Liver (tissue), 9 donors: ENCODE results near the gene RIOX2. TPM values are rescaled to one million over a fixed set of nuclear protein-coding genes. Genes with fewer than 3 reads are reported as not detected.

ENCODE experiments used
- DNase-seq: peaks from one replicate; pipeline ENCODE4 v3.0.0-alpha.2; 2017; ENCODE audit warnings: low spot score
- H3K27ac ChIP-seq, 2 donors: one replicate each; pipeline ENCODE4 v1.7.0; 2013; ENCODE audit warnings: inconsistent platforms in 2 of 2, low read length in 2 of 2, control low read depth in 1 of 2, low read depth in 1 of 2, mild to moderate bottlenecking in 1 of 2
- H3K27me3 ChIP-seq, 4 donors: one replicate each; pipeline versions ENCODE4 v1.6.1 to v1.7.0; 2013; ENCODE audit warnings: low read length in 3 of 4, inconsistent platforms in 1 of 4, mild to moderate bottlenecking in 1 of 4, moderate library complexity in 1 of 4; ENCODE audit not compliant: control insufficient read depth in 4 of 4, insufficient read depth in 4 of 4
- H3K36me3 ChIP-seq, 4 donors: one replicate each; pipeline versions ENCODE4 v1.6.1 to v1.7.0; 2013; ENCODE audit warnings: low read length in 3 of 4, mild to moderate bottlenecking in 3 of 4, low read depth in 1 of 4, moderate library complexity in 1 of 4; ENCODE audit not compliant: control insufficient read depth in 4 of 4, insufficient read depth in 3 of 4
- H3K4me1 ChIP-seq, 4 donors: one replicate each; pipeline versions ENCODE4 v1.6.1 to v1.7.0; 2013; ENCODE audit warnings: low read length in 3 of 4, mild to moderate bottlenecking in 3 of 4, moderate library complexity in 1 of 4; ENCODE audit not compliant: control insufficient read depth in 4 of 4, insufficient read depth in 4 of 4
- H3K4me3 ChIP-seq, 3 donors: one replicate each; pipeline versions ENCODE4 v1.6.1 to v1.7.0; 2013; ENCODE audit warnings: low read length in 3 of 3, control low read depth in 1 of 3, low read depth in 1 of 3, mild to moderate bottlenecking in 1 of 3
- H3K9ac ChIP-seq, 2 donors: one replicate each; pipeline ENCODE4 v1.7.0; 2013; ENCODE audit warnings: low read length in 2 of 2, mild to moderate bottlenecking in 2 of 2, moderate library complexity in 2 of 2, control low read depth in 1 of 2, low read depth in 1 of 2
- H3K9me3 ChIP-seq, 4 donors: one replicate each; pipeline versions ENCODE4 v1.6.1 to v1.7.0; 2013; ENCODE audit warnings: low read length in 3 of 4; ENCODE audit not compliant: control insufficient read depth in 4 of 4
- FOXA1 ChIP-seq: IDR thresholded peaks from 2 replicates; pipeline ENCODE4 v1.6.1; 2016; ENCODE audit warnings: antibody characterized with exemption
- FOXA2 ChIP-seq: IDR thresholded peaks from 2 replicates; pipeline ENCODE4 v1.6.1; 2016; ENCODE audit warnings: antibody characterized with exemption
- GABPA ChIP-seq, 2 donors: IDR thresholded peaks in 1 of 2; conservative IDR thresholded peaks in 1 of 2; 2 replicates each; pipeline ENCODE4 v1.6.1; 2016; ENCODE audit warnings: antibody characterized with exemption in 2 of 2, mild to moderate bottlenecking in 1 of 2, moderate library complexity in 1 of 2
- HNF4A ChIP-seq, 2 donors: conservative IDR thresholded peaks; 2 replicates each; pipeline ENCODE4 v1.6.1; 2016; ENCODE audit warnings: antibody characterized with exemption in 2 of 2, mild to moderate bottlenecking in 2 of 2
- HNF4G ChIP-seq: IDR thresholded peaks from 2 replicates; pipeline ENCODE4 v1.6.1; 2016; ENCODE audit warnings: antibody characterized with exemption
- JUND ChIP-seq, 2 donors: IDR thresholded peaks; 2 replicates each; pipeline ENCODE4 v1.6.1; 2016; ENCODE audit warnings: antibody characterized with exemption in 2 of 2
- NR2F2 ChIP-seq: IDR thresholded peaks from 2 replicates; pipeline ENCODE4 v1.6.1; 2016; ENCODE audit warnings: antibody characterized with exemption
- RAD21 ChIP-seq, 2 donors: IDR thresholded peaks; 2 replicates each; pipeline ENCODE4 v1.6.1; 2016; ENCODE audit warnings: antibody characterized with exemption in 2 of 2, mild to moderate bottlenecking in 2 of 2
- RXRA ChIP-seq, 2 donors: IDR thresholded peaks; 2 replicates each; pipeline ENCODE4 v1.6.1; 2017 to 2018; ENCODE audit warnings: antibody characterized with exemption in 2 of 2, mild to moderate bottlenecking in 1 of 2
- YY1 ChIP-seq: IDR thresholded peaks from 2 replicates; pipeline ENCODE4 v1.6.1; 2016; ENCODE audit warnings: antibody characterized with exemption, mild to moderate bottlenecking
- WGBS: extraction: QIAGEN DNeasy Blood & Tissue Kit; methylation state at CpG from one replicate; pipeline ENCODE4 v1.1.7; 2013; 5-methylcytosine and 5-hydroxymethylcytosine counted together
- polyA plus RNA-seq, 2 donors: library from polyadenylated mRNA; stranded (reverse) in 1 of 2; unstranded in 1 of 2; fragments of 200-250 nt in 1 of 2; fragments of >200 nt in 1 of 2; fragmentation: Nextera tagmentation in 1 of 2; extraction: Ambion mirVana in 1 of 2; gene quantifications; one replicate each; pipeline versions ENCODE4 v1.2.1 to v1.2.3, GENCODE V29; 2013 to 2015
- total RNA-seq, 2 donors: library from RNA; depleted of rRNA; stranded (reverse); fragments of >200 nt; gene quantifications; one replicate each; pipeline ENCODE4 v1.2.3, GENCODE V29; 2014
- TF ChIP-seq, protein P1 (sequence below): IDR thresholded peaks from 2 replicates; pipeline ENCODE4 v1.6.1; 2016; ENCODE audit warnings: antibody characterized with exemption
- TF ChIP-seq, protein P2 (sequence below): IDR thresholded peaks from 2 replicates; pipeline ENCODE4 v1.6.1; 2016; ENCODE audit warnings: antibody characterized with exemption
- TF ChIP-seq, protein P3 (sequence below): fragments of 150-350 bp; IDR thresholded peaks from 2 replicates; pipeline ENCODE4 v1.5.1; 2017; ENCODE audit warnings: improper control_type of control experiment, low read depth, low read length; ENCODE audit not compliant: missing input control
- TF ChIP-seq, protein P4 (sequence below): IDR thresholded peaks from 2 replicates; pipeline ENCODE4 v1.6.1; 2016; ENCODE audit warnings: antibody characterized with exemption, mild to moderate bottlenecking
- donor health status: healthy.
- donor health status: healthy.
- donor health status: healthy.
- donor health status: healthy.
- donor health status: healthy.

Gene RIOX2
- total and polyA plus RNA-seq, 4 donors, result 8.2 to 19.9 (median 11.0) TPM

DNA sequence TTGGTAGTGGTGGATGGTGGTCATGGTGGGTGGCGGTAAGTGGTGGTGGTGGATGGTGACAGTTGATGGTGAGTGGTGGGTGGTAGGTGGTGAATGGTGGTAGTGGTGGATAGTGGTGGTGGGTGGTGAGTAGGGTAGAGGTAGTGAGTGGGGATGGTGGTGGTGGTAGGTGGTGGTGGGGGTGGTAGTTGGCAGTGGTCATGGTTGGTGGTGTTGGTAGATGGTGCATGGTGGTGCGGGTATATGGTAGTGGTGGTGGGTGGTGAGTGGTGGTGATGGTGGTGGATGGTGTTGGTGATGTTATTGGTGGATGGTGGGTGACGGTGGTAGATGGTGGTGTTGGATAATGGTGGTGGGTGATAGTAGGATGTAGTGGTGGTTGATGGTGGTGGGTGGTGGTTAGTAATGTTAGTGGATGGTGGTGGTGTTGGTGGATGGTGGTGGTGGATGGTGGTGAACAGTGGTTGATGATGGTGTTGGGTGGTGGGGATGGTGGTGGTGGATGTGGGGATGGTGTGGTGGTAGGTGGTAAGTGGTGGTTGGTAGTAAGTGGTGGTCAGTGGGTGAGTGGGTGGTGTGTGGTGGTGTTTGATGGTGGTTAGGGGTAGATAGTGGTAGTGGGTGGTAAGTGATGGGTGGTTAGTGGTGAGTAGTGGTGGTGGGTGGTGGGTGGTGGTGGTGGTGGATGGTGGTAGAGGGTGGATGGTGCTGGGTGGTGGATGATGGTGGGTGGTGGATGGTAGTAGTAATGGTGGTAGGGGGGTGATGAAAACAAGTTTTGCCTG, 16.7 kb upstream of the RIOX2 start:
- Histone ChIP-seq H3K27ac (no peak overlapping the region), H3K9ac (no peak overlapping the region), H3K36me3 (no peaks in the 10 kb centered on the region), H3K9me3 (no peaks in the 10 kb centered on the region), H3K4me1 (peaks cover 0 to 3% (median 0%) of the 10 kb centered on the region in 4 donors), H3K27me3 (no peaks in the 10 kb centered on the region), H3K4me3 (no peak overlapping the region)
- DNase-seq, result no peak
- TF ChIP-seq RXRA (IDR thresholded peaks at IDR 0.05) (no peak), RAD21 (IDR thresholded peaks at IDR 0.05) (no peak), FOXA1 (no peak), NR2F2 (no peak), HNF4A (conservative IDR thresholded peaks at IDR 0.05) (no peak), FOXA2 (no peak), YY1 (no peak)
- TF ChIP-seq, protein P1, sequence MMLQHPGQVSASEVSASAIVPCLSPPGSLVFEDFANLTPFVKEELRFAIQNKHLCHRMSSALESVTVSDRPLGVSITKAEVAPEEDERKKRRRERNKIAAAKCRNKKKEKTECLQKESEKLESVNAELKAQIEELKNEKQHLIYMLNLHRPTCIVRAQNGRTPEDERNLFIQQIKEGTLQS, result no peak
- TF ChIP-seq, protein P2, sequence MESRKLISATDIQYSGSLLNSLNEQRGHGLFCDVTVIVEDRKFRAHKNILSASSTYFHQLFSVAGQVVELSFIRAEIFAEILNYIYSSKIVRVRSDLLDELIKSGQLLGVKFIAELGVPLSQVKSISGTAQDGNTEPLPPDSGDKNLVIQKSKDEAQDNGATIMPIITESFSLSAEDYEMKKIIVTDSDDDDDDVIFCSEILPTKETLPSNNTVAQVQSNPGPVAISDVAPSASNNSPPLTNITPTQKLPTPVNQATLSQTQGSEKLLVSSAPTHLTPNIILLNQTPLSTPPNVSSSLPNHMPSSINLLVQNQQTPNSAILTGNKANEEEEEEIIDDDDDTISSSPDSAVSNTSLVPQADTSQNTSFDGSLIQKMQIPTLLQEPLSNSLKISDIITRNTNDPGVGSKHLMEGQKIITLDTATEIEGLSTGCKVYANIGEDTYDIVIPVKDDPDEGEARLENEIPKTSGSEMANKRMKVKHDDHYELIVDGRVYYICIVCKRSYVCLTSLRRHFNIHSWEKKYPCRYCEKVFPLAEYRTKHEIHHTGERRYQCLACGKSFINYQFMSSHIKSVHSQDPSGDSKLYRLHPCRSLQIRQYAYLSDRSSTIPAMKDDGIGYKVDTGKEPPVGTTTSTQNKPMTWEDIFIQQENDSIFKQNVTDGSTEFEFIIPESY, result no peak
- TF ChIP-seq, protein P3, sequence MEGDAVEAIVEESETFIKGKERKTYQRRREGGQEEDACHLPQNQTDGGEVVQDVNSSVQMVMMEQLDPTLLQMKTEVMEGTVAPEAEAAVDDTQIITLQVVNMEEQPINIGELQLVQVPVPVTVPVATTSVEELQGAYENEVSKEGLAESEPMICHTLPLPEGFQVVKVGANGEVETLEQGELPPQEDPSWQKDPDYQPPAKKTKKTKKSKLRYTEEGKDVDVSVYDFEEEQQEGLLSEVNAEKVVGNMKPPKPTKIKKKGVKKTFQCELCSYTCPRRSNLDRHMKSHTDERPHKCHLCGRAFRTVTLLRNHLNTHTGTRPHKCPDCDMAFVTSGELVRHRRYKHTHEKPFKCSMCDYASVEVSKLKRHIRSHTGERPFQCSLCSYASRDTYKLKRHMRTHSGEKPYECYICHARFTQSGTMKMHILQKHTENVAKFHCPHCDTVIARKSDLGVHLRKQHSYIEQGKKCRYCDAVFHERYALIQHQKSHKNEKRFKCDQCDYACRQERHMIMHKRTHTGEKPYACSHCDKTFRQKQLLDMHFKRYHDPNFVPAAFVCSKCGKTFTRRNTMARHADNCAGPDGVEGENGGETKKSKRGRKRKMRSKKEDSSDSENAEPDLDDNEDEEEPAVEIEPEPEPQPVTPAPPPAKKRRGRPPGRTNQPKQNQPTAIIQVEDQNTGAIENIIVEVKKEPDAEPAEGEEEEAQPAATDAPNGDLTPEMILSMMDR, result no peak
- TF ChIP-seq, protein P4, sequence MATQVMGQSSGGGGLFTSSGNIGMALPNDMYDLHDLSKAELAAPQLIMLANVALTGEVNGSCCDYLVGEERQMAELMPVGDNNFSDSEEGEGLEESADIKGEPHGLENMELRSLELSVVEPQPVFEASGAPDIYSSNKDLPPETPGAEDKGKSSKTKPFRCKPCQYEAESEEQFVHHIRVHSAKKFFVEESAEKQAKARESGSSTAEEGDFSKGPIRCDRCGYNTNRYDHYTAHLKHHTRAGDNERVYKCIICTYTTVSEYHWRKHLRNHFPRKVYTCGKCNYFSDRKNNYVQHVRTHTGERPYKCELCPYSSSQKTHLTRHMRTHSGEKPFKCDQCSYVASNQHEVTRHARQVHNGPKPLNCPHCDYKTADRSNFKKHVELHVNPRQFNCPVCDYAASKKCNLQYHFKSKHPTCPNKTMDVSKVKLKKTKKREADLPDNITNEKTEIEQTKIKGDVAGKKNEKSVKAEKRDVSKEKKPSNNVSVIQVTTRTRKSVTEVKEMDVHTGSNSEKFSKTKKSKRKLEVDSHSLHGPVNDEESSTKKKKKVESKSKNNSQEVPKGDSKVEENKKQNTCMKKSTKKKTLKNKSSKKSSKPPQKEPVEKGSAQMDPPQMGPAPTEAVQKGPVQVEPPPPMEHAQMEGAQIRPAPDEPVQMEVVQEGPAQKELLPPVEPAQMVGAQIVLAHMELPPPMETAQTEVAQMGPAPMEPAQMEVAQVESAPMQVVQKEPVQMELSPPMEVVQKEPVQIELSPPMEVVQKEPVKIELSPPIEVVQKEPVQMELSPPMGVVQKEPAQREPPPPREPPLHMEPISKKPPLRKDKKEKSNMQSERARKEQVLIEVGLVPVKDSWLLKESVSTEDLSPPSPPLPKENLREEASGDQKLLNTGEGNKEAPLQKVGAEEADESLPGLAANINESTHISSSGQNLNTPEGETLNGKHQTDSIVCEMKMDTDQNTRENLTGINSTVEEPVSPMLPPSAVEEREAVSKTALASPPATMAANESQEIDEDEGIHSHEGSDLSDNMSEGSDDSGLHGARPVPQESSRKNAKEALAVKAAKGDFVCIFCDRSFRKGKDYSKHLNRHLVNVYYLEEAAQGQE, result no peak
- WGBS, result 98% methylated on average over 3 of the region's 3 CpGs

DNA sequence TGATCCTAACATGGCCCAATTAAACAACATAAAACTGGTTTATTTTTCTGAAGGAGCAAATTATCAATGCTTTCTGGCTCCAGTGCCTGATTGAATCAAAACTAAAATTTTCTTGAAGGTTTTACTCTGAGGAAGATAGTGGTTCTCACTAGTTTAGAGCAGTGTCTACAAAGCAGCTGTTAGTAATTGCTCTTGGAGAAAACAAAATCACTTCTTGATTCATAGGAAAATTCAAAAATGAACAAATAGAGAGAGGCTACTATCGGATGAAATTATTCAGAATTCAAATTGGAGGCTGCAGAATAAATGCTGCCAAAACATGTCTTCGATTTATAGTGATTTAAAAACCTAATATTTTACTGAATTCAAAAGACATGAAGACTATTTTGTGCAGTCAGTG, 15.1 kb upstream of the RIOX2 start:
- WGBS, result 93% methylated on average over 2 of the region's 2 CpGs
- H3K27me3 ChIP-seq, result no peaks in the 10 kb centered on the region

More for the DNA sequence above, 15.1 kb upstream of the RIOX2 start:
- no peaks in the 10 kb centered on the region for H3K9me3 ChIP-seq
- peaks cover 0 to 5% (median 0%) of the 10 kb centered on the region in 4 donors for H3K4me1 ChIP-seq
- DNase-seq, result no peak
- H3K4me3 ChIP-seq, result no peak overlapping the region
- TF ChIP-seq HNF4G, result no peak
- TF ChIP-seq GABPA (IDR thresholded peaks at IDR 0.05 in 1 of 2, conservative IDR thresholded peaks at IDR 0.05 in 1 of 2), result no peak
- TF ChIP-seq, protein P1, result no peak
- no peak for TF ChIP-seq JUND (IDR thresholded peaks at IDR 0.05)
- no peak overlapping the region for H3K27ac ChIP-seq
- H3K36me3 ChIP-seq, result no peaks in the 10 kb centered on the region
- no peak overlapping the region for H3K9ac ChIP-seq
